ENCODE data around the gene CD27. TPM values are rescaled to one million over a fixed set of nuclear protein-coding genes. Genes with fewer than 3 reads are reported as not detected.

Gene CD27
- total RNA-seq, 1 experiment from 2014 or later: not detected

DNA sequence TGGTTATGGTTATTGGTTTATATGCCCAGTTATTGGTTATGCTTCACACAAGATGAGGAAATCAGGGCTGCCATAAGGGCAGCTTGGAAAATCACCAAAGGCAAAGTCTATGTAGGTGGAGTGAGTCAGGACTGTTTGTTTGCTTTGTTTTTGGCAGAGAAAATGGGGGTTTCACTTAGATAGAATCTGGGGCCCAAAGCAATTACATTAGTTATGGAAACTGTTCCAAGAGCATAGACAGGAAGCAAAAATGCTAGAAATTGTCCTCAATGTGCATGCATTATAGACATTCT, 23.5 kb downstream of the CD27 start:
- Histone ChIP-seq H3K36me3 (ENCODE audit: low read depth, low read length) (peaks cover 4% of the 10 kb centered on the region; the same call in 1 of the 2 replicates), H3K79me2 (ENCODE audit: low read length) (peaks cover 11% of the 10 kb centered on the region), H3K9me3 (ENCODE audit: low read length) (no peaks in the 10 kb centered on the region), H2AFZ (ENCODE audit: low read length) (no peak overlapping the region), H4K20me1 (ENCODE audit: low read length) (no peaks in the 10 kb centered on the region), H3K4me2 (ENCODE audit: low read length) (peak overlapping the region; percentile 100), H3K4me1 (ENCODE audit: insufficient read depth, low read length) (peaks cover 25% of the 10 kb centered on the region), H3K4me3 (ENCODE audit: low read length) (no peak overlapping the region), H3K9me2 (replicated peaks; ENCODE audit: low read length) (no peaks in the 10 kb centered on the region), H3K9ac (ENCODE audit: low read length) (no peak overlapping the region), H3K27me3 (ENCODE audit: low read length) (no peaks in the 10 kb centered on the region), H3K27ac (ENCODE audit: low read length) (no peak overlapping the region), H3F3A (ENCODE audit: low read length, unreplicated experiment) (no peaks in the 10 kb centered on the region)
- intact Hi-C loops (cut with micrococcal nuclease): no loop called here
- no TSS peak for BruUV-seq (replicated peaks)
- ATAC-seq (no peak), DNase-seq (peak; percentile 26)
- ChIA-PET POLR2A (ENCODE audit: unreplicated experiment) (no interaction called here), CTCF (no interaction called here)
- TF ChIP-seq EZH2 (IDR thresholded peaks at IDR 0.05; ENCODE audit: low read length, unreplicated experiment): no peak
- TF ChIP-seq, protein P1, sequence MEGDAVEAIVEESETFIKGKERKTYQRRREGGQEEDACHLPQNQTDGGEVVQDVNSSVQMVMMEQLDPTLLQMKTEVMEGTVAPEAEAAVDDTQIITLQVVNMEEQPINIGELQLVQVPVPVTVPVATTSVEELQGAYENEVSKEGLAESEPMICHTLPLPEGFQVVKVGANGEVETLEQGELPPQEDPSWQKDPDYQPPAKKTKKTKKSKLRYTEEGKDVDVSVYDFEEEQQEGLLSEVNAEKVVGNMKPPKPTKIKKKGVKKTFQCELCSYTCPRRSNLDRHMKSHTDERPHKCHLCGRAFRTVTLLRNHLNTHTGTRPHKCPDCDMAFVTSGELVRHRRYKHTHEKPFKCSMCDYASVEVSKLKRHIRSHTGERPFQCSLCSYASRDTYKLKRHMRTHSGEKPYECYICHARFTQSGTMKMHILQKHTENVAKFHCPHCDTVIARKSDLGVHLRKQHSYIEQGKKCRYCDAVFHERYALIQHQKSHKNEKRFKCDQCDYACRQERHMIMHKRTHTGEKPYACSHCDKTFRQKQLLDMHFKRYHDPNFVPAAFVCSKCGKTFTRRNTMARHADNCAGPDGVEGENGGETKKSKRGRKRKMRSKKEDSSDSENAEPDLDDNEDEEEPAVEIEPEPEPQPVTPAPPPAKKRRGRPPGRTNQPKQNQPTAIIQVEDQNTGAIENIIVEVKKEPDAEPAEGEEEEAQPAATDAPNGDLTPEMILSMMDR (conservative IDR thresholded peaks at IDR 0.05; ENCODE audit: low read depth, low read length): no peak
- TF ChIP-seq EZH2phosphoT487 (IDR thresholded peaks at IDR 0.05; ENCODE audit: borderline replicate concordance, low read length): no peak

DNA sequence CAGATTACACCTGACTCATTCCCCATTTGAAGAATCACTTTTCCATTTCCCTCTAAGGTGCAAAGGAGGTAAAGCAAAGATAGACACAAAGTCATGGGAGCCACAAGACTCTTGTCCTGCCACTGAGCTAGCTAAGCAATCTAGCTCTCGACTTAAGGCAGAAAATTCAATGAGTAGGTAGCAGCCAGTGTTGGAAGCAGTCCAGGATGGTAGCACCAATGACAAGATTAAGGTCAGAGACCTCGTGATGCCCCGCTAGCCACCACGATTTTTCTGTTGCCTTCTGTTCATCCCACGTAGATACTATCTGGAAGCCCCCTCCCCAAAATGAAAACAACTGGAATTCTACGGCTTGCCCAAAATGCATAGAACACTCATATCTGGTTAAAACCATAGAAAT, 24.3 kb downstream of the CD27 start:
- ATAC-seq (no peak), DNase-seq (no peak)
- Histone ChIP-seq H3K9me2 (replicated peaks; ENCODE audit: low read length) (no peaks in the 10 kb centered on the region), H3K27ac (ENCODE audit: low read length) (no peak overlapping the region), H3K4me1 (ENCODE audit: insufficient read depth, low read length) (peaks cover 25% of the 10 kb centered on the region), H3K27me3 (ENCODE audit: low read length) (no peaks in the 10 kb centered on the region), H3K9ac (ENCODE audit: low read length) (no peak overlapping the region), H3K4me3 (ENCODE audit: low read length) (peak overlapping the region; percentile 96; the same call in 1 of the 2 replicates), H3K36me3 (ENCODE audit: low read depth, low read length) (peaks cover 4% of the 10 kb centered on the region; the same call in 1 of the 2 replicates), H3F3A (ENCODE audit: low read length, unreplicated experiment) (no peaks in the 10 kb centered on the region), H3K79me2 (ENCODE audit: low read length) (peaks cover 11% of the 10 kb centered on the region), H3K4me2 (ENCODE audit: low read length) (peak overlapping the region; percentile 100), H4K20me1 (ENCODE audit: low read length) (no peaks in the 10 kb centered on the region), H2AFZ (ENCODE audit: low read length) (no peak overlapping the region), H3K9me3 (ENCODE audit: low read length) (no peaks in the 10 kb centered on the region)
- TF ChIP-seq EZH2phosphoT487 (IDR thresholded peaks at IDR 0.05; ENCODE audit: borderline replicate concordance, low read length) (no peak), EZH2 (IDR thresholded peaks at IDR 0.05; ENCODE audit: low read length, unreplicated experiment) (no peak)
- TF ChIP-seq, protein P1 (conservative IDR thresholded peaks at IDR 0.05; ENCODE audit: low read depth, low read length): no peak
- ChIA-PET CTCF (no interaction called here), POLR2A (ENCODE audit: unreplicated experiment) (no interaction called here)
- BruUV-seq (replicated peaks): no TSS peak
- intact Hi-C loops (cut with micrococcal nuclease): no loop called here

DNA sequence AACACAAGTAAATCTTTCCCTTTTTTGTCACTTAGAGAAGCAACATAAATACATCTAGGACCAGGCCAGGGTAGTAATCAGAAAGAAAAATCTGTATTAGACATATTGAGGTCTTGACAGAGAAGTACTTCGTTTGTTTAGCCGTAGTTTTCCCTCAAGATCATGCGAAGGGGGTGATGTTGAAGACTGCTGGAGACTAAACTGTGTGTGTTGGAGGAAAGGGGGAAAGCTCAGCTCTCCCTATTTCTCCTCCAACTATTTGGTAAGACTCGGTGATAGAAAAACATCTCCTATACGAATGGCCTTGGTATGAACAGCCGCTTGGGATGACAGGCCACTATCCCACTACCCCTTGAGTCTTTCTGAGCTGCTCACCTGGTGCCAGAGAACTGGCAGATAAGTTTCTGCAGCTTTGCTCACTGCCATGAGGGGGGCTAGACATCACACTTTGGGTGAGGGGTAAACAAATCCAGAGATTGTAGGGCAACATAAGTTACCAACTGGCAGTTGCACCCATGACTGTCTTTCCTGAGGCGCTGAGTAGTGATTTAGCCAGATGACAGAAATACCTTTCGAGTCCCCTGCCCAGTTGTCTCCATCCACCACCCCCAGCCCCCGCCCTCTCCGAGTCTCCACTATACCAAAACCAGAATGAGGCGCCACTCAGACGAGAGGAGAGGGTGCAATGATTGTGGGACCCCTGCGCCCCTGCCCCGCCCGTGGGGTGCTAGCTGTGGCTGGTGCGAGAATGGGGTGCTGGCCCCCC, 25.0 kb downstream of the CD27 start:
- H3K36me3 ChIP-seq (ENCODE audit: low read depth, low read length): peaks cover 3% of the 10 kb centered on the region; the same call in 1 of the 2 replicates
- H3K4me1 ChIP-seq (ENCODE audit: insufficient read depth, low read length): peaks cover 25% of the 10 kb centered on the region
- ChIA-PET POLR2A (ENCODE audit: unreplicated experiment) (interaction anchor here (0.6 kb wide), 2 partner anchors 114 to 134 kb away, joined by 3 read pairs; no protein-coding TSS in a partner anchor), CTCF (interaction anchor here (0.6 to 1.8 kb wide), 2 partner anchors 83 to 147 kb away, joined by 5 to 6 read pairs; no protein-coding TSS in a partner anchor)
- H4K20me1 ChIP-seq (ENCODE audit: low read length): no peaks in the 10 kb centered on the region
- H3F3A ChIP-seq (ENCODE audit: low read length, unreplicated experiment): no peaks in the 10 kb centered on the region
- H3K79me2 ChIP-seq (ENCODE audit: low read length): peaks cover 11% of the 10 kb centered on the region
- DNase-seq (no peak), ATAC-seq (no peak)
- H3K9ac ChIP-seq (ENCODE audit: low read length): peak overlapping the region; percentile 77
- H2AFZ ChIP-seq (ENCODE audit: low read length): peak overlapping the region; percentile 93
- BruUV-seq (replicated peaks): TSS peak; percentile 52
- no peak overlapping the region for H3K27ac ChIP-seq (ENCODE audit: low read length)
- H3K4me3 ChIP-seq (ENCODE audit: low read length): peak overlapping the region; percentile 96
- H3K4me2 ChIP-seq (ENCODE audit: low read length): peak overlapping the region; percentile 100
- H3K9me3 ChIP-seq (ENCODE audit: low read length): no peaks in the 10 kb centered on the region
- intact Hi-C loops (cut with micrococcal nuclease): loop anchor here (1.0 to 2.0 kb wide), 3 partner anchors 25 to 147 kb away; partner anchors contain the start of genes GAPDH and NCAPD2
- TF ChIP-seq EZH2 (IDR thresholded peaks at IDR 0.05; ENCODE audit: low read length, unreplicated experiment) (no peak), EZH2phosphoT487 (IDR thresholded peaks at IDR 0.05; ENCODE audit: borderline replicate concordance, low read length) (no peak)
- TF ChIP-seq, protein P1 (conservative IDR thresholded peaks at IDR 0.05; ENCODE audit: low read depth, low read length): no peak
- no peaks in the 10 kb centered on the region for H3K27me3 ChIP-seq (ENCODE audit: low read length)
- no peaks in the 10 kb centered on the region for H3K9me2 ChIP-seq (replicated peaks; ENCODE audit: low read length)

Measured in PC-3 (cell line).